OCI-LY1 (cell line): ENCODE measurements around the gene GNPTAB.

ENCODE experiments used
- CTCF ChIP-seq: fragments of 200-600 bp; sonication (generic), shearing (Covaris generic); IDR thresholded peaks from 2 replicates; pipeline ENCODE4 v1.5.1; 2017; ENCODE audit warnings: mild to moderate bottlenecking, antibody characterized with exemption, low read length, moderate library complexity, mixed read lengths
- EZH2 ChIP-seq: fragments of 200-600 bp; sonication (generic), shearing (Covaris generic); IDR thresholded peaks from 2 replicates; pipeline ENCODE4 v1.8.0; 2017; ENCODE audit warnings: borderline replicate concordance, mixed run types, mild to moderate bottlenecking, antibody characterized with exemption, low read length, moderate library complexity, mixed read lengths

- TF ChIP-seq CTCF, result no peak
- TF ChIP-seq EZH2, result no peak
Observed at GRCh38 chr12:101858361-101858760, 27.6 kb upstream of the GNPTAB start.
